ENCODE data around the gene DDB1.

DDB1 gene

DNA sequence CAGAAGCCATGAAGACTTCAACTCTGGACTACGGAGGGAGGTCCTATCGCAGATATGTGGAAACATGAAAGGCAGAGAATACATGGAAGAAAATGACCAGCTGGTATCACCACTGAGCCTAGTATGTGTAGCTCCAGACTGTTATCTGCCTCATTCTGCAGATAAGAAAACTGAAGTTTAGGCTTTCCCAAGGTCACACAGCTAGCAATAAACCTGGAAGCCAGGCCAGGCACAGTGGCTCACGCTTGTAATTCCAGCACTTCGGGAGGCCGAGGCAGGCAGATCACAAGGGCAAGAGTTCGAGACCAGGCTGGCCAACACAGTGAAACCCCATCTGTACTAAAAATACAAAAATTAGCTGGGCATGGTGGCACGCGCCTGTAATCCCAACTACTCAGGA lies 22.2 kb downstream of the DDB1 start:
- no peak for DNase-seq (ENCODE audit: low read depth)
- H3K4me3 ChIP-seq (ENCODE audit: control insufficient read depth, low read depth, low read length): no peak overlapping the region
- no peak for TF ChIP-seq CTCF (IDR thresholded peaks at IDR 0.05; ENCODE audit: control insufficient read depth, insufficient read depth, low read depth, low read length, missing control alignments)

- no peak overlapping the region for H3K4me3 ChIP-seq (ENCODE audit: control insufficient read depth, low read depth, low read length)
- DNase-seq (ENCODE audit: low read depth): no peak
- no peak for TF ChIP-seq CTCF (IDR thresholded peaks at IDR 0.05; ENCODE audit: control insufficient read depth, insufficient read depth, low read depth, low read length, missing control alignments)
These were observed 23.2 kb downstream of the DDB1 start for GRCh38 chr11:61309739-61310138.

DNA sequence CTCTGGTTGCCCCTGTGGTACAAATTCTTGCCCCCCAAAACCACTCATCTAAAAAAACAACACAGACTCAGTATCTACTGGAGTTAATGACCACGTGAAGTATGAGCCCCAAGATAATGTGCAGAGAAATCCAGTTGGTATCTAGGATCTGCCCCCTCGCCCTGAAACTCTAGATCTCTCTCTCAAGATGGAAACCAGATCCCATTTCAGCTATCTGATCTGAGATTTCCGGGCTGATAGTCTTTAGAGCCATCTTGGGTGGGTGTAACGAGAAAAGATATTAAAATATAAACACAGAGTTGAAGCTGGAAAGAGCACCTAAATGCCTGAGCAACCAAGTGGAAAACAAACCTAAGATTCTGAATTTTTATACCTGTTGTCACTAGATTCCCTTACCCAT lies 23.8 kb downstream of the DDB1 start:
- no peak for DNase-seq (ENCODE audit: low read depth)
- no peak for TF ChIP-seq CTCF (IDR thresholded peaks at IDR 0.05; ENCODE audit: control insufficient read depth, insufficient read depth, low read depth, low read length, missing control alignments)
- no peak overlapping the region for H3K4me3 ChIP-seq (ENCODE audit: control insufficient read depth, low read depth, low read length)

DNA sequence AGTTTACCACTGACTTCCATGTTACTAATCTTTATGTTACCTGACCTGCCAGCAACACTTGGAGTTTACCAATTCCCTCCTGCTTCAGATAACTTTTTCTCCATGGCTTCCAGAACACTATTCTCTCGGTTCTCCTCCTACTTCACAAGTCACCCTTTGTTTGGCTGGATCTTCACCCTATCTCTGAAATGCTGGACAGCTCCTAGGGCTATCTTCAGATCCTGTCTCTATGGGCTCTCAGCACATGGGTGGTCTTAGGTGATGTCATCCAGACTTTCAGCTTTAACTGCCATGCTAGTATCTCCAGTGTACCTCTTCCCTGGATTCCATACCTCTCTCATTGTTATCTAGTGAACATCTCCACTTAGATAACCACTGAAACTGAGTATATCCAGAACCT lies 25.6 kb downstream of the DDB1 start:
- no peak for DNase-seq (ENCODE audit: low read depth)
- no peak for TF ChIP-seq CTCF (IDR thresholded peaks at IDR 0.05; ENCODE audit: control insufficient read depth, insufficient read depth, low read depth, low read length, missing control alignments)
- H3K4me3 ChIP-seq (ENCODE audit: control insufficient read depth, low read depth, low read length): no peak overlapping the region

GRCh38 chr11:61306221-61306620 lies 26.7 kb downstream of the DDB1 start:
- TF ChIP-seq CTCF (IDR thresholded peaks at IDR 0.05; ENCODE audit: control insufficient read depth, insufficient read depth, low read depth, low read length, missing control alignments): no peak
- H3K4me3 ChIP-seq (ENCODE audit: control insufficient read depth, low read depth, low read length): no peak overlapping the region
- DNase-seq (ENCODE audit: low read depth): no peak

DNA sequence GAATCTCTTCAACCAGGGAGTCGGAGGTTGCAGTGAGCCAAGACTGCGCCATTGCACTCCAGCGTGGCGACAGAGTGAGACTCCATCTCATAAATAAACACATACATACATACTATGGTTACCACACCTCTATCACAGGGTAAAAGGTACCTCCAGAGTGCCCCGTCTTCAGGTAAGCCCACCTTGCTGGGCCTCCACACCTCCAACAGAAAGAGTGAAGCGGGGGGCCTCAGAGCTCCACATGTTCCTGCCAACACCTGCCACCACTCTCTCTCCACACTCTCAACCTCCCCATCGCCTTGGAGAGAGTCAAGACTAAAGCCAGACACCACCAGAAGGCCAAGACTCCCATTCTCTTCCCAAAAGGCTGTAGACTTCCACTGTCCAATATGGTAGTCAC lies 27.5 kb downstream of the DDB1 start:
- no peak for DNase-seq (ENCODE audit: low read depth)
- no peak for TF ChIP-seq CTCF (IDR thresholded peaks at IDR 0.05; ENCODE audit: control insufficient read depth, insufficient read depth, low read depth, low read length, missing control alignments)
- H3K4me3 ChIP-seq (ENCODE audit: control insufficient read depth, low read depth, low read length): no peak overlapping the region

- no peak for DNase-seq (ENCODE audit: low read depth)
- no peak for TF ChIP-seq CTCF (IDR thresholded peaks at IDR 0.05; ENCODE audit: control insufficient read depth, insufficient read depth, low read depth, low read length, missing control alignments)
- H3K4me3 ChIP-seq (ENCODE audit: control insufficient read depth, low read depth, low read length): no peak overlapping the region
These were observed 29.2 kb downstream of the DDB1 start for GRCh38 chr11:61303725-61304124.
